Endodermal cell (in vitro differentiated cells): ENCODE data around the gene COX6A1. TPM values are rescaled to one million over a fixed set of nuclear protein-coding genes. Genes with fewer than 3 reads are reported as not detected.
A peak's percentile ranks its signal among the peaks of the same experiment; 100 is the strongest.

Source experiments
- DNase-seq: peaks from one replicate; pipeline ENCODE4 v3.0.0-alpha.2; 2017
- H3K27ac ChIP-seq: 2 replicates; pipeline ENCODE4 v1.5.1; 2013; ENCODE audit warnings: mild to moderate bottlenecking, low read depth, low read length, moderate library complexity
- H3K27me3 ChIP-seq: 2 replicates; pipeline ENCODE4 v1.6.1; 2013; ENCODE audit warnings: mild to moderate bottlenecking, low read length, moderate library complexity; ENCODE audit not compliant: insufficient read depth, control insufficient read depth, poor library complexity, severe bottlenecking
- H3K36me3 ChIP-seq: 2 replicates; pipeline ENCODE4 v1.7.0; 2013; ENCODE audit warnings: mild to moderate bottlenecking, low read length, moderate library complexity; ENCODE audit not compliant: control insufficient read depth, insufficient read depth
- H3K4me1 ChIP-seq: one replicate; pipeline ENCODE4 v1.7.0; 2013; ENCODE audit warnings: low read length; ENCODE audit not compliant: control insufficient read depth, insufficient read depth
- H3K4me3 ChIP-seq: 2 replicates; pipeline ENCODE4 v1.5.1; 2013; ENCODE audit warnings: mild to moderate bottlenecking, low read length, moderate library complexity
- H3K9ac ChIP-seq: 2 replicates; pipeline ENCODE4 v1.6.1; 2013; ENCODE audit warnings: mild to moderate bottlenecking, low read length, moderate library complexity; ENCODE audit not compliant: poor library complexity, severe bottlenecking; ENCODE audit errors: extremely low read depth
- H3K9me3 ChIP-seq: 2 replicates; pipeline ENCODE4 v1.6.1; 2013; ENCODE audit warnings: mild to moderate bottlenecking, low read length, moderate library complexity; ENCODE audit not compliant: control insufficient read depth
- H3K27ac Mint-ChIP-seq: 2 replicates; pipeline ENCODE4 v1.8.0; 2020; ENCODE audit warnings: mixed read lengths
- H3K27me3 Mint-ChIP-seq: 2 replicates; pipeline ENCODE4 v1.8.0; 2021; ENCODE audit warnings: mild to moderate bottlenecking, mixed read lengths; ENCODE audit not compliant: insufficient read depth
- H3K36me3 Mint-ChIP-seq: 2 replicates; pipeline ENCODE4 v1.8.0; 2020; ENCODE audit warnings: low read depth, mixed read lengths
- H3K4me1 Mint-ChIP-seq: 2 replicates; pipeline ENCODE4 v1.8.0; 2020; ENCODE audit warnings: mixed read lengths
- H3K4me3 Mint-ChIP-seq: 2 replicates; pipeline ENCODE4 v1.8.0; 2020; ENCODE audit warnings: mild to moderate bottlenecking, moderate library complexity, mixed read lengths
- H3K9me3 Mint-ChIP-seq: 2 replicates; pipeline ENCODE4 v1.8.0; 2020; ENCODE audit warnings: mild to moderate bottlenecking, mixed read lengths
- CTCF ChIP-seq: fragments of 200-600 bp; sonication (generic); conservative IDR thresholded peaks from 2 replicates; pipeline ENCODE4 v1.5.0; 2021; ENCODE audit warnings: antibody characterized with exemption, mild to moderate bottlenecking
- WGBS, 2 experiments: methylation state at CpG; one replicate each; pipeline versions ENCODE4 v1.1.5 to v1.1.7; 2013; ENCODE audit warnings: missing lambda C conversion rate in 2 of 2, mixed read lengths in 1 of 2; ENCODE audit not compliant: insufficient coverage in 1 of 2, insufficient read length in 1 of 2; 5-methylcytosine and 5-hydroxymethylcytosine counted together
- total RNA-seq, 2 donors: library from RNA; stranded (reverse); fragmentation: NEBNext Ultra II Directional in 1 of 2; extraction: Animal tissue kit (Norgen Biotek cat#: 25700) in 1 of 2; gene quantifications; 2 replicates in 1 of 2; 3 replicates in 1 of 2; pipeline ENCODE4 v1.2.1, GENCODE V29; 2021

The COX6A1 gene
- total RNA-seq, 2 donors from 2014 or later, result 344 to 354 TPM

GRCh38 chr12:120422892-120423456 is 14.9 kb upstream of the COX6A1 start:
- Histone ChIP-seq H3K4me1 (peaks cover 7% of the 10 kb centered on the region), H3K4me3 (no peak overlapping the region), H3K9me3 (no peaks in the 10 kb centered on the region), H3K27me3 (no peaks in the 10 kb centered on the region), H3K36me3 (no peaks in the 10 kb centered on the region), H3K9ac (no peak overlapping the region), H3K27ac (no peak overlapping the region)
- WGBS, 2 experiments, result 92 to 98% methylated on average over 3 to 7 of the region's 7 CpGs
- Mint-ChIP-seq H3K27ac (no peak overlapping the region), H3K9me3 (no peaks in the 10 kb centered on the region), H3K4me1 (peaks cover 22% of the 10 kb centered on the region), H3K4me3 (no peak overlapping the region), H3K36me3 (no peaks in the 10 kb centered on the region), H3K27me3 (no peaks in the 10 kb centered on the region)
- TF ChIP-seq CTCF, result no peak
- DNase-seq, result no peak

- H3K4me1 Mint-ChIP-seq, result peaks cover 31% of the 10 kb centered on the region
- peaks cover 7% of the 10 kb centered on the region for H3K4me1 ChIP-seq
- no peaks in the 10 kb centered on the region for H3K27me3 Mint-ChIP-seq
- no peak overlapping the region for H3K27ac ChIP-seq
- peak overlapping the region; percentile 88 for H3K27ac Mint-ChIP-seq
- H3K9ac ChIP-seq, result no peak overlapping the region
- no peak overlapping the region for H3K4me3 ChIP-seq
- H3K4me3 Mint-ChIP-seq, result no peak overlapping the region
- H3K9me3 ChIP-seq, result no peaks in the 10 kb centered on the region
- H3K36me3 Mint-ChIP-seq, result no peaks in the 10 kb centered on the region
- no peak for DNase-seq
- peaks cover 3% of the 10 kb centered on the region for H3K9me3 Mint-ChIP-seq
- H3K27me3 ChIP-seq, result no peaks in the 10 kb centered on the region
- 60 to 77% methylated on average over 1 to 3 of the region's 3 CpGs for WGBS, 2 experiments
- H3K36me3 ChIP-seq, result no peaks in the 10 kb centered on the region
- TF ChIP-seq CTCF, result no peak
These were observed 12.1 kb upstream of the COX6A1 start for GRCh38 chr12:120425797-120426196.

- H3K36me3 Mint-ChIP-seq, result no peaks in the 10 kb centered on the region
- 84 to 89% methylated on average over 7 to 8 of the region's 8 CpGs for WGBS, 2 experiments
- no peak for TF ChIP-seq CTCF
These were observed 9.2 kb upstream of the COX6A1 start for GRCh38 chr12:120428597-120429229.

More at GRCh38 chr12:120428597-120429229, 9.2 kb upstream of the COX6A1 start:
- Mint-ChIP-seq H3K27ac (peak overlapping the region; percentile 78), H3K4me3 (no peak overlapping the region), H3K9me3 (peaks cover 5% of the 10 kb centered on the region), H3K4me1 (peaks cover 26% of the 10 kb centered on the region), H3K27me3 (no peaks in the 10 kb centered on the region)
- Histone ChIP-seq H3K27me3 (no peaks in the 10 kb centered on the region), H3K36me3 (no peaks in the 10 kb centered on the region), H3K9me3 (no peaks in the 10 kb centered on the region), H3K9ac (no peak overlapping the region), H3K27ac (no peak overlapping the region), H3K4me3 (no peak overlapping the region), H3K4me1 (peaks cover 7% of the 10 kb centered on the region)
- DNase-seq, result no peak
